GM12878 (cell line): ENCODE results near the gene RPP40. TPM values are rescaled to one million over a fixed set of nuclear protein-coding genes. Genes with fewer than 3 reads are reported as not detected.

Experiments
- ATAC-seq: fragments of 200-7000 bp; cut with Tn5 transposase; 3 replicates; pipeline ENCODE4 v1.9.1; 2020; ENCODE audit warnings: mild to moderate bottlenecking, moderate library complexity
- BruUV-seq: library from RNA; stranded (reverse); fragments of 400-500 nt; replicated peaks from 2 replicates; lab custom pipeline; 2021; lab: Mats Ljungman, UMichigan
- CTCF ChIA-PET: fragments of 300-600 bp; sonication (Branson Sonifier 250); formaldehyde crosslinking; extraction: SDS; loops from one replicate; lab custom pipeline; 2021; ENCODE audit warnings: inconsistent platforms; lab: Yijun Ruan, JAX
- POLR2A ChIA-PET: fragments of 350-600 bp; formaldehyde crosslinking; extraction: SDS; loops from one replicate; lab custom pipeline; 2021; ENCODE audit warnings: inconsistent platforms; lab: Charles Lee
- RAD21 ChIA-PET: fragments of 300-600 bp; sonication (Branson Sonifier 250); formaldehyde crosslinking; loops from one replicate; lab custom pipeline; 2023; ENCODE audit warnings: antibody characterized with exemption; ENCODE audit not compliant: unreplicated experiment; lab: Charles Lee
- SMC1A ChIA-PET: fragments of 300-600 bp; sonication (Branson Sonifier 250); formaldehyde crosslinking; loops from one replicate; lab custom pipeline; 2023; ENCODE audit not compliant: unreplicated experiment, uncharacterized antibody; lab: Charles Lee
- DNase-seq: peaks from one replicate; pipeline ENCODE4 v3.0.0-alpha.2; 2011; ENCODE audit warnings: low read depth, low spot score
- FAIRE-seq: peaks from 3 replicates; lab custom pipeline; 2011; peaks lifted over from hg19 to GRCh38; lab: Jason Lieb, UNC
- H2AFZ ChIP-seq: 2 replicates; pipeline ENCODE4 v1.6.0; 2011; ENCODE audit warnings: low read depth, low read length, control low read depth; ENCODE audit not compliant: control insufficient read depth
- H3K27ac ChIP-seq: 2 replicates; pipeline ENCODE4 v1.5.1; 2011; ENCODE audit warnings: control low read depth; ENCODE audit not compliant: control insufficient read depth, insufficient read depth
- H3K27me3 ChIP-seq, 2 experiments: replicated peaks in 1 of 2; 2 replicates each; pipeline versions ENCODE4 v1.6.0 to v1.6.1; 2011; ENCODE audit warnings: low read length in 1 of 2; ENCODE audit not compliant: control insufficient read depth in 2 of 2, insufficient read depth in 2 of 2
- H3K36me3 ChIP-seq, 2 experiments: 2 replicates each; pipeline ENCODE4 v1.5.1; 2011; ENCODE audit warnings: low read length in 1 of 2; ENCODE audit not compliant: control insufficient read depth in 2 of 2, insufficient read depth in 2 of 2
- H3K4me1 ChIP-seq: 2 replicates; pipeline ENCODE4 v1.6.1; 2011; ENCODE audit warnings: mild to moderate bottlenecking, low read length, moderate library complexity, mixed read lengths; ENCODE audit not compliant: control insufficient read depth, insufficient read depth
- H3K4me2 ChIP-seq: 2 replicates; pipeline ENCODE4 v1.6.0; 2011; ENCODE audit warnings: control low read depth; ENCODE audit not compliant: control insufficient read depth, insufficient read depth
- H3K4me3 ChIP-seq: fragments of 200-600 bp; sonication (generic); 2 replicates; pipeline ENCODE4 v1.5.1; 2016
- H3K79me2 ChIP-seq: 2 replicates; pipeline ENCODE4 v1.6.0; 2011; ENCODE audit warnings: low read length; ENCODE audit not compliant: control insufficient read depth, insufficient read depth
- H3K9ac ChIP-seq: 2 replicates; pipeline ENCODE4 v1.8.0; 2011; ENCODE audit warnings: low read length, control low read depth, mixed read lengths; ENCODE audit not compliant: control insufficient read depth, insufficient read depth
- H3K9me3 ChIP-seq: replicated peaks from 3 replicates; pipeline ENCODE4 v1.5.1; 2011; ENCODE audit warnings: mild to moderate bottlenecking, low read length; ENCODE audit not compliant: control insufficient read depth, insufficient read depth
- H4K20me1 ChIP-seq: 2 replicates; pipeline ENCODE4 v1.6.0; 2011; ENCODE audit not compliant: control insufficient read depth, insufficient read depth
- BCL3 ChIP-seq: IDR thresholded peaks from 2 replicates; pipeline ENCODE4 v1.6.1; 2011; ENCODE audit warnings: borderline replicate concordance, low read depth, mild to moderate bottlenecking, moderate library complexity, low read length; ENCODE audit not compliant: insufficient read depth, poor library complexity, severe bottlenecking
- CHD1 ChIP-seq: IDR thresholded peaks from 2 replicates; pipeline ENCODE4 v1.6.1; 2012; ENCODE audit warnings: low read depth, low read length, improper control_type of control experiment
- E2F4 ChIP-seq: IDR thresholded peaks from 2 replicates; pipeline ENCODE4 v1.6.1; 2012; ENCODE audit warnings: low read depth, low read length, improper control_type of control experiment
- PKNOX1 ChIP-seq: fragments of 450-650 bp; IDR thresholded peaks from 2 replicates; pipeline ENCODE4 v1.6.1; 2016; ENCODE audit warnings: mild to moderate bottlenecking
- SMARCA5 ChIP-seq: fragments of 450-650 bp; IDR thresholded peaks from 2 replicates; pipeline ENCODE4 v1.6.1; 2017; ENCODE audit warnings: mild to moderate bottlenecking
- YY1 ChIP-seq: IDR thresholded peaks from 2 replicates; pipeline ENCODE4 v1.6.1; 2011; ENCODE audit warnings: low read depth, mild to moderate bottlenecking, low read length
- ZZZ3 ChIP-seq: IDR thresholded peaks from 2 replicates; pipeline ENCODE4 v1.6.1; 2011; ENCODE audit warnings: low read depth; ENCODE audit not compliant: control insufficient read depth, insufficient read length
- WGBS: methylation state at CpG from one replicate; pipeline ENCODE4 v1.1.6; 2016; ENCODE audit warnings: low lambda C conversion rate; ENCODE audit not compliant: insufficient replicate concordance, insufficient coverage; ENCODE audit errors: missing lambda C conversion rate; 5-methylcytosine and 5-hydroxymethylcytosine counted together
- in situ Hi-C: fragments of 300-500 bp; cut with MboI; formaldehyde crosslinking; loops from 9 replicates; pipeline ENCODE4 v1.14.3; 2018; ENCODE audit warnings: mixed read lengths
- intact Hi-C: fragments of 100-400 bp; cut with micrococcal nuclease; formaldehyde crosslinking; loops from one replicate; pipeline ENCODE4 v1.14.2; 2022; ENCODE audit not compliant: unreplicated experiment
- polyA plus RNA-seq, 11 experiments: library from polyadenylated mRNA; depleted of rRNA in 4 of 11; unstranded in 6 of 11; stranded (reverse) in 5 of 11; fragments of >200 nt; fragmentation: Nextera tagmentation in 4 of 11; fragmentation: Illumina TruSeq in 1 of 11; extraction: Ambion mirVana in 4 of 11; extraction: Trizol in 1 of 11; gene quantifications; 1 replicate in 1 of 11; 2 replicates in 10 of 11; pipeline versions ENCODE4 v1.2.1 to v1.2.3, GENCODE V29; 2011 to 2016; ENCODE audit warnings: inconsistent platforms in 2 of 11, missing spikeins in 2 of 11, low read depth in 1 of 11
- total RNA-seq, 4 experiments: library from RNA; depleted of rRNA in 3 of 4; stranded (reverse); fragments of >200 nt in 3 of 4; fragmentation: Illumina TruSeq in 1 of 4; extraction: Trizol in 1 of 4; gene quantifications; 2 replicates each; pipeline versions ENCODE4 v1.2.1 to v1.2.3, GENCODE V29; 2013 to 2021

RPP40 gene
- total and polyA plus RNA-seq, 10 of the 15 experiments (the other 5 are each of a cell fraction or from before 2014, with no cell fraction given): 5.6 to 46.3 (median 21.7) TPM

- no peaks in the 10 kb centered on the region for H3K36me3 ChIP-seq
- WGBS: 77% methylated on average over 3 of the region's 3 CpGs
- DNase-seq (no peak), ATAC-seq (no peak), FAIRE-seq (no peak)
- ChIA-PET CTCF (no interaction called here), POLR2A (no interaction called here), SMC1A (no interaction called here), RAD21 (no interaction called here)
- BruUV-seq: no TSS peak
- no peak overlapping the region for H2AFZ ChIP-seq
- H3K27me3 ChIP-seq: no peaks in the 10 kb centered on the region
- no peak overlapping the region for H3K4me2 ChIP-seq
- in situ Hi-C loops (no loop called here), intact Hi-C loops (no loop called here)
- no peak overlapping the region for H3K27ac ChIP-seq
- no peak overlapping the region for H3K9ac ChIP-seq
- no peaks in the 10 kb centered on the region for H3K4me1 ChIP-seq
- H3K4me3 ChIP-seq: no peak overlapping the region
- TF ChIP-seq YY1: no peak
- TF ChIP-seq E2F4: no peak
- no peak for TF ChIP-seq PKNOX1
- TF ChIP-seq CHD1: no peak
- no peak for TF ChIP-seq BCL3
- TF ChIP-seq ZZZ3: no peak
- no peak for TF ChIP-seq SMARCA5
- no peaks in the 10 kb centered on the region for H3K79me2 ChIP-seq
- H4K20me1 ChIP-seq: no peaks in the 10 kb centered on the region
- no peaks in the 10 kb centered on the region; the same call in 2 of the 3 replicates for H3K9me3 ChIP-seq
Measured at GRCh38 chr6:5044866-5045265, 41.0 kb upstream of the RPP40 start.
